ENCODE measurements around the gene UMOD. TPM values are rescaled to one million over a fixed set of nuclear protein-coding genes. Genes with fewer than 3 reads are reported as not detected.

The UMOD gene
- total RNA-seq, 6 experiments from 2014 or later, result not detected

- Mint-ChIP-seq H3K4me3 (no peak overlapping the region), H3K4me1 (ENCODE audit: low read depth) (no peaks in the 10 kb centered on the region), H3K9me3 (peaks cover 14% of the 10 kb centered on the region), H3K27ac (no peak overlapping the region), H3K36me3 (ENCODE audit: low read depth) (no peaks in the 10 kb centered on the region), H3K27me3 (ENCODE audit: insufficient read depth) (peaks cover under 1% of the 10 kb centered on the region; the same call in 1 of the 2 replicates)
- no peak for TF ChIP-seq CTCF (IDR thresholded peaks at IDR 0.05)
- no peak for DNase-seq
These were observed 45.1 kb upstream of the UMOD start for GRCh38 chr16:20397468-20398074.

GRCh38 chr16:20396846-20397467 is 44.4 kb upstream of the UMOD start:
- H3K4me1 Mint-ChIP-seq (ENCODE audit: low read depth), result no peaks in the 10 kb centered on the region
- no peak overlapping the region for H3K27ac Mint-ChIP-seq
- no peak for DNase-seq
- H3K36me3 Mint-ChIP-seq (ENCODE audit: low read depth), result no peaks in the 10 kb centered on the region
- TF ChIP-seq CTCF (IDR thresholded peaks at IDR 0.05), result no peak
- no peaks in the 10 kb centered on the region for H3K27me3 Mint-ChIP-seq (ENCODE audit: insufficient read depth)
- no peak overlapping the region for H3K4me3 Mint-ChIP-seq
- H3K9me3 Mint-ChIP-seq, result peaks cover 10% of the 10 kb centered on the region

GRCh38 chr16:20395946-20396345 is 43.4 kb upstream of the UMOD start:
- H3K27me3 Mint-ChIP-seq (ENCODE audit: insufficient read depth), result no peaks in the 10 kb centered on the region
- no peaks in the 10 kb centered on the region for H3K4me1 Mint-ChIP-seq (ENCODE audit: low read depth)
- no peak for DNase-seq
- TF ChIP-seq CTCF (IDR thresholded peaks at IDR 0.05), result no peak
- no peak overlapping the region for H3K4me3 Mint-ChIP-seq
- H3K9me3 Mint-ChIP-seq, result peaks cover 8% of the 10 kb centered on the region
- no peak overlapping the region for H3K27ac Mint-ChIP-seq
- no peaks in the 10 kb centered on the region for H3K36me3 Mint-ChIP-seq (ENCODE audit: low read depth)

- no peaks in the 10 kb centered on the region for H3K36me3 Mint-ChIP-seq (ENCODE audit: low read depth)
- no peak for TF ChIP-seq CTCF (IDR thresholded peaks at IDR 0.05)
- no peak overlapping the region for H3K4me3 Mint-ChIP-seq
- no peak overlapping the region for H3K27ac Mint-ChIP-seq
- no peaks in the 10 kb centered on the region for H3K27me3 Mint-ChIP-seq (ENCODE audit: insufficient read depth)
- peaks cover 8% of the 10 kb centered on the region for H3K9me3 Mint-ChIP-seq
- no peaks in the 10 kb centered on the region for H3K4me1 Mint-ChIP-seq (ENCODE audit: low read depth)
- no peak for DNase-seq
These were observed 41.5 kb upstream of the UMOD start for GRCh38 chr16:20393801-20394577.

- H3K36me3 Mint-ChIP-seq (ENCODE audit: low read depth), result no peaks in the 10 kb centered on the region
- TF ChIP-seq CTCF (IDR thresholded peaks at IDR 0.05), result no peak
- no peak overlapping the region for H3K4me3 Mint-ChIP-seq
- H3K27ac Mint-ChIP-seq, result no peak overlapping the region
- H3K4me1 Mint-ChIP-seq (ENCODE audit: low read depth), result no peaks in the 10 kb centered on the region
- peaks cover 8% of the 10 kb centered on the region for H3K9me3 Mint-ChIP-seq
- no peak for DNase-seq
- no peaks in the 10 kb centered on the region for H3K27me3 Mint-ChIP-seq (ENCODE audit: insufficient read depth)
These were observed 38.5 kb upstream of the UMOD start for GRCh38 chr16:20391045-20391444.
